IMR-90 (cell line): ENCODE measurements around the gene RGS9BP. TPM values are rescaled to one million over a fixed set of nuclear protein-coding genes. Genes with fewer than 3 reads are reported as not detected.

Source experiments
- ATAC-seq: fragments of 200-7000 bp; cut with Tn5 transposase; 2 replicates; pipeline ENCODE4 v1.9.1; 2020; ENCODE audit warnings: low read depth, mild to moderate bottlenecking, moderate library complexity
- BruUV-seq: library from RNA; stranded (reverse); fragments of 400-500 nt; replicated peaks from 2 replicates; lab custom pipeline; 2021; lab: Mats Ljungman, UMichigan
- CTCF ChIA-PET: fragments of 300-600 bp; formaldehyde crosslinking; extraction: SDS; loops from one replicate; lab custom pipeline; 2021; ENCODE audit warnings: antibody characterized with exemption; lab: Yijun Ruan, JAX
- POLR2A ChIA-PET: fragments of 300-600 bp; sonication (Branson Sonifier 250); formaldehyde crosslinking; loops from one replicate; lab custom pipeline; 2022; ENCODE audit warnings: antibody characterized with exemption; ENCODE audit not compliant: unreplicated experiment; lab: Charles Lee
- DNase-seq: peaks from one replicate; pipeline ENCODE4 v3.0.0; 2013
- H2AFZ ChIP-seq: replicated peaks from 2 replicates; pipeline ENCODE3; 2013; ENCODE audit warnings: low read length, mild to moderate bottlenecking; ENCODE audit not compliant: poor library complexity
- H2AK5ac ChIP-seq: 2 replicates; pipeline ENCODE4 v1.6.1; 2013; ENCODE audit warnings: low read depth, low read length, inconsistent platforms
- H2AK9ac ChIP-seq: replicated peaks from 2 replicates; pipeline ENCODE3; 2013; ENCODE audit warnings: mild to moderate bottlenecking, low read depth, low read length, moderate library complexity; ENCODE audit not compliant: poor library complexity
- H2BK120ac ChIP-seq: 2 replicates; pipeline ENCODE4 v1.6.1; 2013; ENCODE audit warnings: low read depth, low read length, inconsistent platforms
- H2BK15ac ChIP-seq: 3 replicates; pipeline ENCODE4 v1.6.1; 2013; ENCODE audit warnings: low read depth, low read length, inconsistent platforms
- H2BK20ac ChIP-seq: 2 replicates; pipeline ENCODE4 v1.6.1; 2013; ENCODE audit warnings: low read depth, mild to moderate bottlenecking, inconsistent platforms, low read length, moderate library complexity
- H2BK5ac ChIP-seq: 2 replicates; pipeline ENCODE4 v1.6.1; 2013; ENCODE audit warnings: mild to moderate bottlenecking, low read depth, low read length, inconsistent platforms; ENCODE audit not compliant: poor library complexity, severe bottlenecking
- H3K14ac ChIP-seq: replicated peaks from 2 replicates; pipeline ENCODE4 v1.6.1; 2013; ENCODE audit warnings: low read depth, low read length, inconsistent platforms
- H3K18ac ChIP-seq: 2 replicates; pipeline ENCODE4 v1.6.1; 2013; ENCODE audit warnings: low read depth, low read length, control low read depth
- H3K23ac ChIP-seq: 2 replicates; pipeline ENCODE4 v1.6.1; 2013; ENCODE audit warnings: low read depth, low read length, inconsistent platforms
- H3K27ac ChIP-seq: 2 replicates; pipeline ENCODE4 v1.5.1; 2013; ENCODE audit warnings: mild to moderate bottlenecking, control low read depth, low read length; ENCODE audit not compliant: insufficient read depth
- H3K27me3 ChIP-seq: 2 replicates; pipeline ENCODE4 v1.6.1; 2013; ENCODE audit warnings: low read length; ENCODE audit not compliant: control insufficient read depth, insufficient read depth
- H3K36me3 ChIP-seq: 2 replicates; pipeline ENCODE4 v1.6.1; 2013; ENCODE audit warnings: low read length, mixed read lengths; ENCODE audit not compliant: control insufficient read depth, insufficient read depth
- H3K4ac ChIP-seq: 2 replicates; pipeline ENCODE4 v1.6.1; 2013; ENCODE audit warnings: low read depth, low read length, inconsistent platforms
- H3K4me1 ChIP-seq: 2 replicates; pipeline ENCODE4 v1.6.1; 2013; ENCODE audit warnings: low read length, mixed read lengths; ENCODE audit not compliant: control insufficient read depth, insufficient read depth
- H3K4me2 ChIP-seq: 2 replicates; pipeline ENCODE4 v1.6.1; 2013; ENCODE audit warnings: low read depth, mild to moderate bottlenecking, control low read depth, low read length, moderate library complexity
- H3K4me3 ChIP-seq: 2 replicates; pipeline ENCODE4 v1.5.1; 2013; ENCODE audit warnings: low read depth, mild to moderate bottlenecking, control low read depth, low read length, moderate library complexity; ENCODE audit not compliant: insufficient read depth
- H3K56ac ChIP-seq: 2 replicates; pipeline ENCODE4 v1.6.1; 2013; ENCODE audit warnings: low read length, inconsistent platforms; ENCODE audit not compliant: insufficient read depth; ENCODE audit errors: extremely low read depth
- H3K79me1 ChIP-seq, 2 experiments: 2 replicates each; pipeline ENCODE4 v1.6.1; 2013; ENCODE audit warnings: low read length in 2 of 2, inconsistent platforms in 1 of 2, low read depth in 1 of 2
- H3K9ac ChIP-seq: 2 replicates; pipeline ENCODE4 v1.6.1; 2013; ENCODE audit warnings: low read depth, low read length, control low read depth
- H3K9me1 ChIP-seq: 2 replicates; pipeline ENCODE4 v1.6.1; 2013; ENCODE audit warnings: low read length, inconsistent platforms; ENCODE audit not compliant: insufficient read depth
- H3K9me3 ChIP-seq: 2 replicates; pipeline ENCODE4 v1.6.1; 2013; ENCODE audit warnings: low read length; ENCODE audit not compliant: control insufficient read depth, insufficient read depth
- H4K20me1 ChIP-seq: 2 replicates; pipeline ENCODE4 v1.6.1; 2013; ENCODE audit warnings: low read length, inconsistent platforms; ENCODE audit not compliant: insufficient read depth
- H4K5ac ChIP-seq: 2 replicates; pipeline ENCODE4 v1.6.1; 2013; ENCODE audit warnings: mild to moderate bottlenecking, low read depth, low read length, control low read depth
- H4K8ac ChIP-seq, 2 experiments: 2 replicates each; pipeline ENCODE4 v1.6.1; 2013; ENCODE audit warnings: low read depth in 2 of 2, low read length in 2 of 2, control low read depth in 1 of 2, inconsistent platforms in 1 of 2
- H4K91ac ChIP-seq: 2 replicates; pipeline ENCODE4 v1.6.1; 2013; ENCODE audit warnings: low read depth, low read length, inconsistent platforms; ENCODE audit not compliant: insufficient read depth
- BHLHE40 ChIP-seq: fragments of 150-350 bp; IDR thresholded peaks from 2 replicates; pipeline ENCODE4 v1.6.1; 2016; ENCODE audit warnings: mild to moderate bottlenecking, low read depth, low read length
- CEBPB ChIP-seq: IDR thresholded peaks from 2 replicates; pipeline ENCODE4 v1.6.1; 2012; ENCODE audit warnings: low read depth, low read length, improper control_type of control experiment
- CHD1 ChIP-seq: IDR thresholded peaks from 2 replicates; pipeline ENCODE4 v1.6.1; 2012; ENCODE audit warnings: low read depth, low read length, improper control_type of control experiment
- FOS ChIP-seq: fragments of 150-350 bp; IDR thresholded peaks from 2 replicates; pipeline ENCODE4 v1.6.1; 2016; ENCODE audit warnings: low read depth, low read length
- MAFK ChIP-seq: IDR thresholded peaks from 2 replicates; pipeline ENCODE4 v1.6.1; 2012; ENCODE audit warnings: low read depth, low read length, improper control_type of control experiment
- MXI1 ChIP-seq: IDR thresholded peaks from 2 replicates; pipeline ENCODE4 v1.6.1; 2012; ENCODE audit warnings: low read depth, mild to moderate bottlenecking, low read length, moderate library complexity, borderline replicate concordance
- POLR2A ChIP-seq: IDR thresholded peaks from 2 replicates; pipeline ENCODE4 v1.6.1; 2012; ENCODE audit warnings: mild to moderate bottlenecking, low read depth, low read length
- RAD21 ChIP-seq: IDR thresholded peaks from 2 replicates; pipeline ENCODE4 v1.6.1; 2012; ENCODE audit warnings: low read length, improper control_type of control experiment
- RCOR1 ChIP-seq: IDR thresholded peaks from 2 replicates; pipeline ENCODE4 v1.6.1; 2012; ENCODE audit warnings: mild to moderate bottlenecking, low read length, improper control_type of control experiment; ENCODE audit not compliant: insufficient replicate concordance
- WGBS, 2 experiments: methylation state at CpG; one replicate each; pipeline versions ENCODE4 v1.1.5 to v1.1.7; 2013; ENCODE audit warnings: missing lambda C conversion rate in 2 of 2; ENCODE audit not compliant: insufficient read length in 1 of 2; ENCODE audit errors: extremely low coverage in 2 of 2; 5-methylcytosine and 5-hydroxymethylcytosine counted together
- dilution Hi-C: fragments of 300-500 bp; cut with HindIII; formaldehyde crosslinking; loops from one replicate; pipeline ENCODE4 v1.14.3; 2018; ENCODE audit warnings: low sequenced_read_pairs; ENCODE audit not compliant: unreplicated experiment
- in situ Hi-C: fragments of 300-500 bp; cut with MboI; formaldehyde crosslinking; loops from 3 replicates; pipeline ENCODE4 v1.14.3; 2019; ENCODE audit warnings: low sequenced_read_pairs, inconsistent platforms, mixed read lengths
- intact Hi-C: fragments of 100-400 bp; cut with micrococcal nuclease; formaldehyde crosslinking; loops from 2 replicates; pipeline ENCODE4 v1.10.0; 2022
- polyA plus RNA-seq, 3 experiments: library from polyadenylated mRNA; depleted of rRNA; stranded (reverse); fragments of >200 nt; gene quantifications; 2 replicates each; pipeline ENCODE4 v1.2.3, GENCODE V29; 2012; ENCODE audit warnings: low replicate concordance in 1 of 3
- total RNA-seq: library from RNA; depleted of rRNA; stranded (reverse); fragments of >200 nt; gene quantifications from 2 replicates; pipeline ENCODE4 v1.2.3, GENCODE V29; 2012
- TF ChIP-seq, protein P1 (sequence below): conservative IDR thresholded peaks from 2 replicates; pipeline ENCODE4 v1.5.1; 2012; ENCODE audit warnings: mild to moderate bottlenecking, low read depth, low read length, improper control_type of control experiment
- TF ChIP-seq, protein P2 (sequence below): fragments of 150-350 bp; IDR thresholded peaks from 2 replicates; pipeline ENCODE4 v1.6.1; 2017; ENCODE audit warnings: mild to moderate bottlenecking, antibody characterized with exemption, low read length, low read depth

The RGS9BP gene
- total and polyA plus RNA-seq, 2 of the 4 experiments (the other 2 are of a cell fraction): 0.03 to 0.18 TPM

- H3K4me3 ChIP-seq: no peak overlapping the region
- CTCF ChIA-PET: no interaction called here
- H4K8ac ChIP-seq: no peak overlapping the region
- H2AK9ac ChIP-seq: peak overlapping the region; percentile 25
- ATAC-seq (no peak), DNase-seq (no peak)
- no peak overlapping the region for H2AK5ac ChIP-seq
- WGBS, 2 experiments: no CpG with 5 or more reads among the region's 3 CpGs
- H4K20me1 ChIP-seq: peaks cover 54% of the 10 kb centered on the region
- H3K9me1 ChIP-seq: peaks cover 14% of the 10 kb centered on the region
- in situ Hi-C loops (no loop called here), intact Hi-C loops (loop anchor here (5.0 kb wide), 1 partner anchor 244 kb away; no protein-coding TSS in a partner anchor), dilution Hi-C loops (no loop called here)
- H3K79me1 ChIP-seq: peaks cover 32 to 59% of the 10 kb centered on the region in 2 experiments
- no peak overlapping the region for H3K4ac ChIP-seq
- TF ChIP-seq CHD1: no peak
- TF ChIP-seq, protein P1, sequence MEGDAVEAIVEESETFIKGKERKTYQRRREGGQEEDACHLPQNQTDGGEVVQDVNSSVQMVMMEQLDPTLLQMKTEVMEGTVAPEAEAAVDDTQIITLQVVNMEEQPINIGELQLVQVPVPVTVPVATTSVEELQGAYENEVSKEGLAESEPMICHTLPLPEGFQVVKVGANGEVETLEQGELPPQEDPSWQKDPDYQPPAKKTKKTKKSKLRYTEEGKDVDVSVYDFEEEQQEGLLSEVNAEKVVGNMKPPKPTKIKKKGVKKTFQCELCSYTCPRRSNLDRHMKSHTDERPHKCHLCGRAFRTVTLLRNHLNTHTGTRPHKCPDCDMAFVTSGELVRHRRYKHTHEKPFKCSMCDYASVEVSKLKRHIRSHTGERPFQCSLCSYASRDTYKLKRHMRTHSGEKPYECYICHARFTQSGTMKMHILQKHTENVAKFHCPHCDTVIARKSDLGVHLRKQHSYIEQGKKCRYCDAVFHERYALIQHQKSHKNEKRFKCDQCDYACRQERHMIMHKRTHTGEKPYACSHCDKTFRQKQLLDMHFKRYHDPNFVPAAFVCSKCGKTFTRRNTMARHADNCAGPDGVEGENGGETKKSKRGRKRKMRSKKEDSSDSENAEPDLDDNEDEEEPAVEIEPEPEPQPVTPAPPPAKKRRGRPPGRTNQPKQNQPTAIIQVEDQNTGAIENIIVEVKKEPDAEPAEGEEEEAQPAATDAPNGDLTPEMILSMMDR: no peak
- no peak for TF ChIP-seq MAFK
- TF ChIP-seq BHLHE40: no peak
- no peak for TF ChIP-seq RAD21
- no peak for TF ChIP-seq FOS
- TF ChIP-seq, protein P2, sequence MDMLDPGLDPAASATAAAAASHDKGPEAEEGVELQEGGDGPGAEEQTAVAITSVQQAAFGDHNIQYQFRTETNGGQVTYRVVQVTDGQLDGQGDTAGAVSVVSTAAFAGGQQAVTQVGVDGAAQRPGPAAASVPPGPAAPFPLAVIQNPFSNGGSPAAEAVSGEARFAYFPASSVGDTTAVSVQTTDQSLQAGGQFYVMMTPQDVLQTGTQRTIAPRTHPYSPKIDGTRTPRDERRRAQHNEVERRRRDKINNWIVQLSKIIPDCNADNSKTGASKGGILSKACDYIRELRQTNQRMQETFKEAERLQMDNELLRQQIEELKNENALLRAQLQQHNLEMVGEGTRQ: no peak
- no peak for TF ChIP-seq MXI1
- no peak for TF ChIP-seq CEBPB
- TF ChIP-seq POLR2A: no peak
- TF ChIP-seq RCOR1: no peak
- H2BK20ac ChIP-seq: no peak overlapping the region
- H3K4me1 ChIP-seq: peaks cover 11% of the 10 kb centered on the region; the same call in 1 of the 2 replicates
- H3K9ac ChIP-seq: no peak overlapping the region
- no peak overlapping the region for H3K18ac ChIP-seq
- H3K36me3 ChIP-seq: no peaks in the 10 kb centered on the region
- H3K14ac ChIP-seq: no peak overlapping the region
- no peak overlapping the region for H4K91ac ChIP-seq
- no peak overlapping the region for H3K56ac ChIP-seq
- H2BK120ac ChIP-seq: no peak overlapping the region
- H3K27ac ChIP-seq: no peak overlapping the region
- no peak overlapping the region for H4K5ac ChIP-seq
- H3K9me3 ChIP-seq: no peaks in the 10 kb centered on the region
- peak overlapping the region; percentile 52; the same call in 1 of the 2 replicates for H3K23ac ChIP-seq
- H2BK5ac ChIP-seq: no peak overlapping the region
- peaks cover 22% of the 10 kb centered on the region for H3K27me3 ChIP-seq
- H2AFZ ChIP-seq: no peak overlapping the region
- no TSS peak for BruUV-seq
- POLR2A ChIA-PET: no interaction called here
- no peak overlapping the region for H3K4me2 ChIP-seq
- no peak overlapping the region for H2BK15ac ChIP-seq
Observed at GRCh38 chr19:32672841-32673240, 2.8 kb upstream of the RGS9BP start.
